Stimulated activated CD8-positive, alpha-beta memory T cell treated with anti-CD3 and anti-CD28 coated beads, Interleukin-7, amount 100 ng/mL, for 48 hours (primary cell): ENCODE measurements around the gene CRAMP1.

Experiments
- DNase-seq, 2 donors: peaks; one replicate each; pipeline ENCODE4 v3.0.0-alpha.2; 2020; ENCODE audit warnings: low read depth in 1 of 2; ENCODE audit errors: extremely low read depth in 1 of 2

The CRAMP1 gene

DNA sequence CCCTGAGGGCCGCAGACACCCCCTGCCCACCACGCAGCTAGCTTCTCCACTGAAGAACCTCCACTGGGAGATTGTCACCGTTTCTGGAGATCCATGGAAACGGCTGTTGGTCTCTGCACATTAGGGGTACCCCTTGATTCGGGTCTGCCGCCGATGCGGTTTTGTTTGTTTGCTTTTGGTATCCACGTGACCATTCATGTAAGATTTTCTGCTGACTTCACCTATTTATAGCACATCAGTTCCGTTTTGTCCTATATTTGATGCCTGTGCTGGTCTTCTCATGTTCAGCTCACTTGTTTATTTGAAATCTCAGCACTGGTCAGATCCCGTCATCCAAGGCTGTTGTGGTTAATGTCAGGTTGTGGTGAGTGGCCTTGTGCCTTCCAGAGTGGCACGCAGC, 21.1 kb downstream of the CRAMP1 start:
- no peak for DNase-seq

DNA sequence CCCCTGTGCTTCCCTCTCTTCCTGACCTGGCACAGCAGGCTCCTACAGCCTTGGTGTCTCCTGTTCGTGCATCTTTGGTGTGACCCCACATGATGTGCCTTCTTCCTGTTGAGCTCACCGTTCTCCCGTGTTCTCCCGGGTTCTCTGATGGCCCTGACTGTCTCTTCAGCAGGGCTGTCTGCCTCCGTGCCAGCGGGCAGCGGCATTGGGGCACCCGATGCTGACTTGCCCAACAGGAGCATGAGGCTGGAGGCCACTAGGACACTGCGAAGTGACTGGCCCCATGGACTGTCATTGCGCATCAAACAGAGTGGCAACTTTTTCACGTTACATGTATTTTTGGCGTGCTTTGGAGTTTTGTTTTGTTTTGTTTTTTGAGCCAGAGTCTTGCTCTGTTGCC, 22.4 kb downstream of the CRAMP1 start:
- no peak for DNase-seq

DNA sequence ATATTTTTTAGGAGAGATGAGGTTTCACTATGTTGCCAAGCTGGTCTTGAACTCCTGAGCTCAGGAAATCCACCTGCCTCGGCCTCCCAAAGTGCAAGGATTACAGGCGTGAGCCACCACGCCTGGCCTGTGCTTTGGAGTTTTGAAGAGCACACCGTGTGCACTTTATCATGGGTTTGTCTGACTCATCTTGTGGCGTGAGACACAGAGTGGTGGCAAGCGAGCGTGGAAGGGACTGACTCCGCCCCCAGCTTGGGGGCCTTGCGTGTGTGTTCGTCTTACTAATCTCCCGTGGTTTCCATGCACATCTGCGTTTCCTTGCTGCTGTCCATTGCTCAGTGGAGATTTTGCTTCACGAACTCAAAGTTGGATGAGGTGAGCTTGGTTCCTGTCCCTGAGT, 22.9 kb downstream of the CRAMP1 start:
- no peak for DNase-seq

DNA sequence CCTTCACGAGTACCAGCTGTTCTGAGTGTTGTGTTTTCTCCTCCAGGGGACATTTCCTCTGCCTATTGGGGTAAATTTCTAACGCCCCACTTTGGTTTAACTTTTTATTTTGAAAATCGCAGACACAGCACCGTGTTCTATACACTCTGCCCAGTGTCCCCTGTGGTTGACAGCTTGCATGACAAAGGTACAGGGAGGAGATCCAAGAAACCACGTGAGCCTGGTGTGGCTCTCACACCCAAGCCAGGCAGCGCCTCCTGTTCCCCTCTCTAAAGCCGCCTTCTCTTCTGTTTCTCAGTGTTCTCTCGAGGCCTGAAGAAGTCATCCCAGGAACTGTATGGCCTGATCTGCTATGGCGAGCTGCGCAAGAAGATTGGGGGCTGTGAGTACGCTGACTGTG, 25.4 kb downstream of the CRAMP1 start:
- DNase-seq: no peak

DNA sequence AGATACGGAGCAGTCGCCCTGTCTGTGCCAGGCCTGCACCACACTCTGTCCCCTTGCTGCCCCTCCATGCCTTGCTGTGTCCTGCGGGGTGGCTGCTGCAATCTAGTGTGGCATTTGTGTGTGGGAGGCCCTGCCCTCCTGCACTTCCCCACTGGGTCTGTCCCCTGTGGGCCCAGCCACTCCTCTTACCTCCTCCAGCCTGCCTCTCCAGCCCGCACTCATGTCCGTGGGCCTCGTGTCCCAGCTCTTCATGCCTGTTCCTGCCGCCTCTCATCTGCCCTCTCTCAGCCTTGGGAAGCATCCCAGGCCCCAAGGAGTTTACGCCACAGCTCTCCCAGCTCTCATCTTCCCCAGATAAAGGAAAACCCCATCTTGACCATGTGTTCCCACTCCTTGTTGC, 26.6 kb downstream of the CRAMP1 start:
- DNase-seq: no peak

DNA sequence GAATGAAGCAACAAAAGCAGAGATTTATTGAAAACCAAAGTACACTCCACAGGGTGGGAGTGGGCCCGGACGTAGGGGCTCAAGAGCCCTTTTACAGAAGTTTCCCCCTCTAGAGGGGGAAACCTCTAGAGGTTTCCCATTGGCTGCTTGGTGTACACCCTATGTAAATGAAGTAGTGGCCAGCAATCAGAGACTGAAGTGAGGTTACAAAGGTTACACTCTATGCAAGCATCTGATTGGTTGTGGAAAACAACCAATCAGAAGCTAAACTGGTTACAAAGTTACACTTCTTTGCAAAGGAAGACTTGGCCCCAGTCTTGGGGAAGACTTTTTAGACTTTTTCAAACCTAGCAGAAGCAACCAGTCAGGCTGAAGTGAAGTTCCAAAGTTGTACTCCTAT, 27.1 kb downstream of the CRAMP1 start:
- DNase-seq: no peak

DNA sequence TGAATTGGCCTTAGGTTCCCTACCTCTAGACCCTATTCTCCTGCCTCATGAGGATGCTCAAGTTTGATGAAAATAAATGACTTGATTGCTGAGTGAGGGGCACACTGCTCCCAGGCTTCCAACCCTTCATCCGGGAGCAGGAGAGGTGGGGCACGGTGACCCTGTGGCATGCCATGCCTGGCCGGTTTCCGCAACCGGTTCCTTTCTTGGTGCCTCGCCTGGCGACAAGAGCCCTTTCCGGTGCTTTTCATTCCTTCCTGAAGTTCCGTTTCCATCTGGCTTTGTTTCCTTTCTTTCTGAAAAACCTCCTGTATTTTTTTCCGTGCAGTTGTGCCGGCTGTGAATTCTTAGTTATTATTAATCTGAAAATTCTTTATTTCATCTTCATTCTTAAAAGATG, 27.7 kb downstream of the CRAMP1 start:
- no peak for DNase-seq

DNA sequence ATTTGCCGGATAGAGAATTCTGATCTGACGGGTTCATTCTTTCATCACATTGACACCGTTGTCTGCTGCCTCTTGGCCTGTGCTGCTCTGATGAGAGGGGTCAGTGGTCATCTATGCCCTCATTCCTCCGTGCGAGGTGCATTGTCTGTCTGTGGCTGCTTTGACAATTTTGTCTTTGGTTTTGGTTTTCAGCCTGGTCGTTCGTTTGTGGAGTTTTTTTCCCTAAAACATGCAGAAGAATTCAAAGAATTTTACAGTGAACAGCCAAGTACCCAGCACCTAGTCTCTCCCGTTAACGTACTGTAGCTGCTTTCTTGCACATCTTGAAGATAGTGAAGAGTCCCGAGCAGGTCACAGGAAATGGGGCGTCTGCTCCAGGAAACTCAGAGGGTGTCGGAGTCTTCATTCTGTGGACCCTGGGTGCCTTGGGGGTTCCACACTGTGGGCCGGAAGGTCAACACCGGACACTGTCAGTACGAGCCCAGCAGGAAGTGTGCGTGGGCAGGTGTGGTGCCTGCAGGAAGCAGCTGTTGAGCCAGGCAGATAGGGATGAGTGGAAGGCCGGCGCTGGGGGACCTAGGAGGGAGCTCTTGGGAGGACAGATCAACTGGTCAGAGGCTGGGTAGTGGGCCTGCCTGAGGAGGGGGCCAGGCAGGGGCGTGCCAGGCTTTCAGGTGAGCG, 28.2 kb downstream of the CRAMP1 start:
- DNase-seq: no peak

DNA sequence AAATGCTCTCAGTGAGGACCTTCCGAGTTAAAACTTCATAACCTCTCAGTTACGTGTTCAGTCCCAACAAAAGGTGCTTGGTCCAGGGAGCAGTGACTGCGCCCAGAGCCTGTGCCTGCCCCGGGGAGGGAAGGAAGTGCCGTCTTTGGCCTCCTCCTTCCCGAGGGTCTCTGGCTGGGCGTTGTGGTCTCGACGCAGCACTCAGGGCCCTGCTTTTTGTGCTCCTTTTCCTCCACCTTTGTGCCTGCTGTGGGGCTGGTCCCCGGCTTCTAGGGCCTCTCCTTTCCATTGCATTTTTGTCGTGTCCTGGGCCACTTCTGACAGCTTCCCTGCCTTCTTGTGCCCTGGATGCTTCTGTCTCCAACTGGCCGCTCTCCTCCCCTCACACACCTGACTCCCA, 29.1 kb downstream of the CRAMP1 start:
- no peak for DNase-seq

DNA sequence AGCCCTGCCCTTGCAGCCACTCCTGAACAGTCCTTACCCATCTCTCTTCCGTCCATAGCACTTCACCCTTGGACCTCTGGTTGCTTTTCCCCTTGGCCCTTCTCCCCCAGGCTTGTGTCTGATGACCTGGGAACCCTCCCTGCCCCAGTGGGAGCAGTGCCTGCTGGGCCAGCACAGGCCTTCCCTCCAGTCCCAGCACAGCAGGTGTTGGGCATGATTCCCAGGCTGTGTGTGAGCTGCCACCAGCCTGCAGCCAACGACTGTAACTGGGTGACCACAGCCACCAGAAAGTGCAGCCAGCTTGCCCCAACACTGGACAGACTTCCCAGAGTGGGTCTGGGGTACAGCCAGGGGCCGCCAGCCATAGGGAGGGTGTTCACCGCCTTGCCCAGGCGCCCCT, 30.0 kb downstream of the CRAMP1 start:
- no peak for DNase-seq

DNA sequence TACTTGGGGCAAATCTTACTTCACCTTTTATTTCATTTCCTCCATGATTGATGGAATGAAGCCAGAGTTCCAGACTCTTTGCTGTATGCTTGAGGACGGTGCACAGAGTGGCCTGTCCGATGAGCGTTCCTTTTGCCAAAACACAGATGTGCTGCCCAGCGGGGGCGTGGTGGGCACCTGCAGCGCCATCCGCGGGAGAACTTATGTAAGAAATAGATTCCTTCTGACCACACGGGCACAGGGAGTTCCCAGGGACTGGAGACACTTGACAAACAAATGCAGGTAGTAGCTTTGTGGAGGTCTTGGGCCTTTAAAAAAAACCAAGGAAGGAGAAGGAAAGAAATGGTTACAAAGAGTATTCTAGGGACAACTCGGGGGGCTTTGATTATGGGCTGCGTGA, 30.6 kb downstream of the CRAMP1 start:
- DNase-seq: no peak

DNA sequence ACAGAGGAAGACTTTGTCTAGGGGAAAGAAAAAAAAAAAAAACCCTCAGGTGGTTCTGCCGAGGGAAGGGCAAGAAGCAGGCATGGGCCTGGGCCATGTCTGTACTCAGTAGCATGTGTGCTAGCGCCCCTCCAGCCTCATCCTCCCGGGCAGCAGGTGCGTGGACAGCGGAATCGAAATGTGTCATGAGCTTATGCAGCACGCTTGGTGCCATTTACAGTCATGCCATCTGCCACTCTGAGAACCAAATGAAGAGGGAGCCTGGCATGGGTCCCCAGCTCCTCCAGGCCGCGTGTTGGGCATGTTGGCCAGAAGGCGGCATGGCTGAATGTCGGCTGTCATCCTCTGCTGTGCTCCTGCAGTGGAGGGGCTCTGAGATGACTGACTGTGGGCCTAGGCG, 31.4 kb downstream of the CRAMP1 start:
- DNase-seq: no peak

DNA sequence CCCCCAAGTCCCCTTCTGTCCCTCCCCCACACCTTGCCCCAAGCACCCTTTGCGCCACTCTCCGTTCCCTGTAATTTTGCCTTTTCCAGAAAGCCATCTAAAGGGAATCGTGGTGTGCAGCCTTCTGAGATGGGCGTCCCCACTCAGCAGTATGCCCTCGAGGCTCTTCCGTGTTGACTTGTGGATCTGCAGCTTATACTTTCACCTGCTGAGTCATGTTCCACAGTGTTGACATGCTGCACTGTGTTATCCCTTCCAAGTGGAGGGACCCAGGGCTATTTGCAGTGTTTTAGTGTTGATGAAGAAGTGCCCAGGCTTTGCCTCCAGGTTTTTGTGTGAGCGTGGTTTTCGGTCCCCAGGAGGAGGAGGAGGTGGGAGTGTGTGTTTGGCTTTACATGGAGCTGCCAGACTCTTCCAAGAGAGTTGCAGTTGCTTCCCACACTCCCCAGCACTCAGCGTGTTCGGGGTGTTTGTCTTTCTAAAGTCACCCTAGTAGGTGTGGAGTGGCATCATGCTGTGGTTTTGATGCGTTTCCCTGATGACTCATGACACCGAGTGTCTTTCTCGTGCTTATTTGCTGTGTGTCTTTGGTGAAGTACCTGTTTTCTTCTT, 33.9 kb downstream of the CRAMP1 start:
- peak in 1 of 2 donors; percentile 25 for DNase-seq

DNA sequence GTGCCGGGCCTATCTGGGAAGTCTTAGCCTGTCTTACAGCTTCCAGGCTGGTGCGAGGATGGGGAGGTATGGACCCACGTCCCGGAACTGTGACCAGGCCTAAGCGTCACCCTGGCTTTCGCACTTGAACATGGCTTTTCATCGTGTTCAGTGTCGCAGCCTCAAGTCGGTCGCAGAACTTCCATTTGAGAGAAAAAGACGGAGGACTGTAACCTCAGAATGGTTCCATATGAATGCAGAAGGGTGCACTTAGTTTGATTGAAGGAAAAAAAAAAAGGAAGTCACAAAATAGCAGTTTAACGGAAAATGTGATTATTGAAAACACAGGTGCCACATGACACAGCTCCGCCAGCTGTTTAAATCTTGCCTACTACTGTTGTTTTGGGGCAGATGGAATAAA, 35.7 kb downstream of the CRAMP1 start:
- no peak for DNase-seq

DNA sequence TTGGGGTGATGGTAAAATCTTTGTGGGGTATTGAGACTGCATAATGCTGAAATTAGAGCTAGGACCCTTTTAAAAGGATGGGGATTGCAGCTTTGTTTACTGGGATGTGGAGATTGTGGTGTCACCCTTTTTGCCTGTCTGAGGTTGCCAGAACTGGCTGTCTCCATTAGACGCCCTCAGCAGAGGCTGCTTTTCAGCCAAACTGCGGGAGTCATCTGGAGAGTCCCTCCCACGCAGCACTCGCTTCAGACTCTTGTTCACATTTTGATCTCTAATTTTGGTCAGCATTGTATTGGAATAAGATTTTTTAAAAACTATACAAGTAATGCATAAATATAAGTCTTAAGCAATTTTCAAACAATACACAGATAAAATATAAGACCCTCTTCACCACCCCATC, 38.0 kb downstream of the CRAMP1 start:
- no peak for DNase-seq

DNA sequence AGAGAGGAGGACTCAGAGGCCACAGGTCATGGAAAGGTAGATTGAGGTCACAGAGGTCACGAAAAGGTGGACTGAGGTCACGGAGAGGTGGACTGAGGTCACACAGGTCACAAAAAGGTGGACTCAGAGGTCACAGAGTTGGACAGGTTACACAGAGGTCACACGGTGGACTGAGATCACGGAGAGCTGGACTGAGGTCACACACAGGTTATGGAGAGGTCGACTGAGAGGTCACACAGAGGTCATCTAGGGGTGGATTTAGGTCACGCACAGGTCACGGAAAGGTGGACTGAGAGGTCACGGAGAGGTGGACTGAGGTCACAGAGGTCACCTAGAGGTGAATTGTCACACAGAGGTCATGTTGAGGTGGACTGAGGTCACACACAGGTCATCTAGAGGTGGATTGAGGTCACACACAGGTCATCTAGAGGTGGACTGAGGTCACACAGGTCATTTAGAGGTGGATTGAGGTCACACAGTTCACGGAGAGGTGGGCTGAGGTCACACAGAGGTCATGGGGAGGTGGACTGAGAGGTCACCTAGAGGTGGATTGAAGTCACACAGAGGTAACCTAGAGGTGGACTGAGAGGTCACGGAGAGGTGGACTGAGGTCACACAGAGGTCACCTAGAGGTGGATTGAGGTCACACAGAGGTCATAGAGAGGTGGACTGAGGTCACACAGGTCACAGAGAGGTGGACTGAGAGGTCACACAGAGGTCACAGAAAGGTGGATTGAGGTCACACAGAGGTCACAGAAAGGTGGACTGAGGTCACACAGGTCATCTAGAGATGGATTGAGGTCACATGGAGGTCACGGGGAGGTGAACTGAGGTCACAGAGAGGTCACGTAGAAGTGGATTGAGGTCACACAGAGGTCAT, 39.2 kb downstream of the CRAMP1 start:
- no peak for DNase-seq

DNA sequence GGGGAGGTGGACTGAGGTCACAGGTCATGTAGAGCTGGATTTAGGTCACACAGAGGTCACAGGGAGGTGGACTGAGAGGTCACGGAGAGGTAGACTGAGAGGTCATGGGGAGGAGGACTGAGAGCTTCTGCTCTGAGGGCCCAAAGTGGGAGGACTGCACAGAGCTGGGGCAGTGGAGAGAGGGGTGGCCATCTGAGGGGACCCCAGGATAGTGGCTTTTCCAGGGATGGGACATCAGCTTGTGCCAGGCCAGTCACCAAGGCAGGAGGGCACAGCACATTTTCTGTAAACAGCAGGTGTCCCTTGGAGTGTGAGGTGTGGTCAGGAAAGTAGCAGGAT, 39.8 kb downstream of the CRAMP1 start:
- no peak for DNase-seq

DNA sequence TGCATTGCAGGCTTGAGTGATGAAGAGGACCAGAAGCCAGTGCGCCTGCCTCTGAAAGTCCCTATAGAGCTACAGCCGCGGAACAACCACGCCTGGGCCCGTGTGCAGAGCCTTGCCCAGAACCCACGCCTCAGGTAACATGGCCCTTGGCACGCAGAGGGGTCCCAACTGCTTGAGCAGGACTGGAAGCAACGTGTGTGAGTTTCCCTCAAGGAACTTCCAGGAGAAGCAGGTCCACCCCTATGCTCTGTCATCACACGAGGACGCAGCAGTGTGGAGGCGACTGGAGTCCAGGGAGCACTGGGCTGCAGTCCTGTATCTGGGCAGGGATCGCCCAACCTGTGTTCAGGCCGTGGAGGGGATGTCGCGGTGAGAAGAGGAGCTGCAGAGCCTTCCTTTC, 40.9 kb downstream of the CRAMP1 start:
- DNase-seq: no peak

DNA sequence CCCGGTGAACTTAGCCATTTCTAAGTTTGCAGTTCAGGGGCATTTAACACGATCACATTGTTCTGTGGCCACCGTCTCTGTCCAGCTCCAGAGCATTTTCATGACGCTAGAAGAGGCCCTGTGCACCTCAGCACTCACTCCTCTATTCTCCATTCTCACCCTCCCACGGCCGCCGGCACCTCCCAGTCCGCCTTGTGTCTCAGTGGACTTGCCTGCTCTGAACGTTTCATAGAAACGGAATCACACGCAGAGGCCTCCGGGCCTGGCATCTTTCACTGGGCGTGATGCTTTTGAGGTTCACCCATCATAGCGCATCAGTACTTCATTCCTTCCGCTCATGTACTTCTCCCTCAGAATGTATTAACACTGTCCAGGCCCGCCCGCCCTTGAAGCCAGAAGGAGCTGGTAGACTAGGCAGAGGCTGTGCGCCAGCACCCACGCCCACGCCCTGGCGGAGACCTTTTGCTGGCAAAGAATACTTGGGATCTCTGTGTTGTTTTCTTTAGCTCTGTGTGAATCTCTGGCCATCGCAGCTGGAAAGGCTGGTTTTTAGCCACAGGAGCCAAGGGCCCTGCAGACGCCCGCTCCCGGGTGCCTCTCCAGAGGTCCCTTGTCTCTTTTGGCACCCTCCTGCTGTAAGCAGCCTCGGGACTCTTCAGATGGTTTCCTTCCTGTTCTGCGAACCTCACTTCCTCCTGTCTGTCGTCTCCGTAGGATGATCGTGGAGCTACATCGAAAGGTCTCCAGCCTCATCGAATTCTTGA, 42.5 kb downstream of the CRAMP1 start:
- no peak for DNase-seq

DNA sequence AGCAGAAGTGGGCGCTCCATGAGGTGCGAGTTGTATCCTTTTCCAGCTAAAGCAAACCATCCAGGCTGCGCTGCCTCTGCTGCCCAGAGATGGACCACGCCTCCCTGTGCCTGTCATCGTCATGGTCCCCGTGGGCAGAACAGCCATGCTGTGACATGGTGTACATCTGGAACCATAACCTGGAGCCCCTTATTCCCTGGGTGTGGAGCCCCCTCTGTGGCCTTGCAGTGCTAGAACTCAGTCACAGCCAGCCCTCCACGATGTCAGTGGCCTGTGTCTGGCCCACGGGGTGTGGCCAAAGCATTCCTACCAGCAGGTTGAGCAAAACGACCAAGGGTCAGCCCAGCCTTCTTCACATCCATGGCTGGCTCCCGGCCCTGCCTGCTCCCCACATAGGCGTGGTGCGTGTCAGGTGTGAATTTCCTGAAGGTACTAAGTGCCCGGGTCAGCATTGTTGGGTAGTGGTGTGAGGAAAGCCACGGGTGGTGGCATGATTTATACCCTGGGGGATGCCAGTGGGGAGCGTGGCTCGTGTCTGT, 43.2 kb downstream of the CRAMP1 start:
- DNase-seq: no peak
